ENCODE results near the gene ITGA7. TPM values are rescaled to one million over a fixed set of nuclear protein-coding genes. Genes with fewer than 3 reads are reported as not detected.

ITGA7 gene
- total and polyA plus RNA-seq, 2 of the 8 experiments (the other 6 are each of a cell fraction or from before 2014, with no cell fraction given) = 57.6 to 86.1 TPM

DNA sequence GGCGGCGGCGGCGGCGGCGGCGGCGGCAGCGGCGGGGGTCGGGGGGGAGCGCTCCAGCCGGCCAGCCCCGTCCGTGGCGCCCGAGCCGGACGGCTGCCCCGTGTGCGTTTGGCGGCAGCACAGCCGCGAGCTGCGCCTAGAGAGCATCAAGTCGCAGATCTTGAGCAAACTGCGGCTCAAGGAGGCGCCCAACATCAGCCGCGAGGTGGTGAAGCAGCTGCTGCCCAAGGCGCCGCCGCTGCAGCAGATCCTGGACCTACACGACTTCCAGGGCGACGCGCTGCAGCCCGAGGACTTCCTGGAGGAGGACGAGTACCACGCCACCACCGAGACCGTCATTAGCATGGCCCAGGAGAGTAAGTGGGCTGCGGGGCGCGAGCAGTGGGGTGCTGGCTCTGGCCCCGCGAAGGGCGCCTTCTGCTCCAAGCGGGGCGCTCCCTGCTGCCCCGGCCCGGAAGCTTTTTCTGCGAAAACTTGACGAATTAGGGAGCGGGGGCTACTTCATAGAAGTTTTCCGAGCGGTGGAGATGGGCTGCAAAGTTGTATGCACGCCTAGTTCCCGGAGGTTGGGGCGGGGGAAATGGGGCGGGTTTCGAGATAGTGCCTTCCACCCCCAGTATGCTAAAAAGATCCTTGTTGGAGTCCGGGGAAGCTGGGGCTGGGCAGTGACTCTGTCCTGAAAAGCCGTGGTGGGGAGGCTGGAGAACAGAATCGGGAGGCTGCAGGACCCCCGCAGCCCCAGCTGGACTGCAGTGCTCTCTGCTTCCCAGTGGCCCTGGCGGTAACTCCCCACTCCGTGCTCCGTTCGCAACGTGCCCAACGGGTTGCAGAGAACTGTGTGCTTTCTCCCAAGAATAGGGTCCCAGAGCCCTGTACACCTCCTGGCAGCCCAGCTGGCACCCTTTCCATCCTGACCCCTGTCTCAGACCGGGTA, 36.0 kb upstream of the ITGA7 start:
- peak in 1 of 2 experiments; percentile 64 for DNase-seq (ENCODE audit: low read depth in 1 of 2, low spot score in 2 of 2)
- Histone ChIP-seq H3K18ac (ENCODE audit: extremely low read depth, low read length) (peak overlapping the region; percentile 99), H3K56ac (replicated peaks; ENCODE audit: insufficient read length, low read depth, low read length) (peak overlapping the region; percentile 91), H3K27ac (ENCODE audit: low read depth, low read length) (peak overlapping the region; percentile 74; the same call in 1 of the 2 replicates), H2BK12ac (ENCODE audit: low read depth, low read length) (peak overlapping the region; percentile 19; the same call in 1 of the 2 replicates), H3K36me3 (ENCODE audit: control insufficient read depth in 2 of 4, insufficient read depth in 4 of 4, low read length in 3 of 4) (peaks cover 0 to 6% (median 5%) of the 10 kb centered on the region in 4 experiments; a peak in 5 of 8 replicates), H4K91ac (replicated peaks; ENCODE audit: insufficient read length, low read length) (peak overlapping the region; percentile 92), H2BK5ac (ENCODE audit: low read depth, low read length) (peak overlapping the region; percentile 89), H3K27me3 (replicated peaks in 1 of 4; ENCODE audit: control insufficient read depth in 3 of 4, extremely low read depth in 1 of 4, insufficient read depth in 3 of 4, low read length in 3 of 4) (no peaks in the 10 kb centered on the region), H2BK20ac (ENCODE audit: low read length) (no peak overlapping the region), H4K20me1 (replicated peaks in 1 of 2; ENCODE audit: control insufficient read depth in 1 of 2, insufficient read depth in 2 of 2, low read length in 2 of 2) (peaks cover 7 to 9% of the 10 kb centered on the region in 2 experiments), H3K14ac (ENCODE audit: insufficient read length) (peak overlapping the region; percentile 92), H2BK120ac (replicated peaks; ENCODE audit: low read depth, low read length) (peak overlapping the region; percentile 87), H2AFZ (ENCODE audit: low read length) (no peak overlapping the region), H3K4me3 (ENCODE audit: extremely low read depth in 1 of 4, insufficient read depth in 2 of 4, low read depth in 3 of 4, low read length in 4 of 4) (peak overlapping the region; percentile 80 to 99 (median 92)), H2AK5ac (ENCODE audit: low read depth, low read length) (0 out of 2 replicates have a peak overlapping the region, but pooled peaks have one; percentile 47), H3K23me2 (ENCODE audit: low read depth, low read length) (peaks cover 29% of the 10 kb centered on the region), H2BK15ac (ENCODE audit: low read length) (0 out of 2 replicates have a peak overlapping the region, but pooled peaks have one; percentile 61), H3K79me2 (ENCODE audit: control insufficient read depth in 1 of 2, insufficient read depth in 2 of 2, low read length in 2 of 2) (peaks cover 10 to 46% of the 10 kb centered on the region in 2 experiments), H3K23ac (ENCODE audit: insufficient read length) (no peak overlapping the region), H3K4me1 (replicated peaks in 1 of 4; ENCODE audit: control insufficient read depth in 3 of 4, insufficient read depth in 4 of 4, low read length in 3 of 4) (peaks cover 8 to 37% (median 18%) of the 10 kb centered on the region in 4 experiments), H4K8ac (ENCODE audit: extremely low read depth, insufficient read depth, low read length) (no peak overlapping the region; the same call in 1 of the 2 replicates), H3K9me3 (ENCODE audit: insufficient read depth in 2 of 2, low read depth in 1 of 2, low read length in 1 of 2) (no peaks in the 10 kb centered on the region), H3K9ac (replicated peaks in 1 of 4; ENCODE audit: extremely low read depth in 1 of 4, low read depth in 3 of 4, low read length in 3 of 4) (peak overlapping the region; percentile 57 to 90 (median 72)), H3K4me2 (ENCODE audit: insufficient read depth in 1 of 2, low read depth in 2 of 2, low read length in 2 of 2) (peak overlapping the region; percentile 82 to 93), H3K79me1 (ENCODE audit: low read depth, low read length) (peaks cover 13% of the 10 kb centered on the region), H4K5ac (ENCODE audit: insufficient read length, low read depth, low read length) (peak overlapping the region; percentile 98), H3K4ac (replicated peaks; ENCODE audit: insufficient read length, low read depth, low read length) (peak overlapping the region; percentile 72)
- 2% methylated on average over 57 of the region's 73 CpGs; no CpG with 5 or more reads in 1 of the 2 experiments for WGBS, 2 experiments (ENCODE audit: extremely low coverage in 1 of 2, insufficient coverage in 1 of 2, insufficient read length in 1 of 2, insufficient replicate concordance in 2 of 2, low coverage in 1 of 2, low lambda C conversion rate in 2 of 2, missing lambda C conversion rate in 1 of 2)
- FAIRE-seq = no peak
- CTCF ChIA-PET (ENCODE audit: partially characterized antibody) = interaction anchor here (0.6 to 11.1 kb wide), 17 partner anchors 9 to 1940 kb away, joined by 3 to 224 read pairs (median 4); partner anchors contain the start of genes MMP19, ORMDL2 and SARNP
- POLR2A ChIA-PET (ENCODE audit: partially characterized antibody) = interaction anchor here (0.5 to 46.5 kb wide), 21 partner anchors 0 to 300 kb away, joined by 3 to 809 read pairs (median 5); partner anchors contain the start of genes BLOC1S1, CD63, CDK2 and DNAJC14
- TF ChIP-seq, protein P1, sequence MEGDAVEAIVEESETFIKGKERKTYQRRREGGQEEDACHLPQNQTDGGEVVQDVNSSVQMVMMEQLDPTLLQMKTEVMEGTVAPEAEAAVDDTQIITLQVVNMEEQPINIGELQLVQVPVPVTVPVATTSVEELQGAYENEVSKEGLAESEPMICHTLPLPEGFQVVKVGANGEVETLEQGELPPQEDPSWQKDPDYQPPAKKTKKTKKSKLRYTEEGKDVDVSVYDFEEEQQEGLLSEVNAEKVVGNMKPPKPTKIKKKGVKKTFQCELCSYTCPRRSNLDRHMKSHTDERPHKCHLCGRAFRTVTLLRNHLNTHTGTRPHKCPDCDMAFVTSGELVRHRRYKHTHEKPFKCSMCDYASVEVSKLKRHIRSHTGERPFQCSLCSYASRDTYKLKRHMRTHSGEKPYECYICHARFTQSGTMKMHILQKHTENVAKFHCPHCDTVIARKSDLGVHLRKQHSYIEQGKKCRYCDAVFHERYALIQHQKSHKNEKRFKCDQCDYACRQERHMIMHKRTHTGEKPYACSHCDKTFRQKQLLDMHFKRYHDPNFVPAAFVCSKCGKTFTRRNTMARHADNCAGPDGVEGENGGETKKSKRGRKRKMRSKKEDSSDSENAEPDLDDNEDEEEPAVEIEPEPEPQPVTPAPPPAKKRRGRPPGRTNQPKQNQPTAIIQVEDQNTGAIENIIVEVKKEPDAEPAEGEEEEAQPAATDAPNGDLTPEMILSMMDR (IDR thresholded peaks at IDR 0.05; ENCODE audit: control extremely low read depth in 1 of 3, insufficient read depth in 1 of 3, low read depth in 1 of 3, low read length in 3 of 3) = no peak
- TF ChIP-seq TAF1 (IDR thresholded peaks at IDR 0.05; ENCODE audit: low read depth, low read length) (peak; percentile 41; the same call in 1 of the 2 replicates), SAP30 (IDR thresholded peaks at IDR 0.05; ENCODE audit: insufficient read depth, insufficient replicate concordance, low read length) (peak; percentile 84), SP1 (IDR thresholded peaks at IDR 0.05; ENCODE audit: low read depth, low read length) (no peak), BACH1 (IDR thresholded peaks at IDR 0.05; ENCODE audit: low read length) (no peak), SIX5 (IDR thresholded peaks at IDR 0.05; ENCODE audit: low read depth, low read length) (no peak), EZH2 (IDR thresholded peaks at IDR 0.05; ENCODE audit: low read depth, low read length, severe bottlenecking) (no peak), CREB1 (IDR thresholded peaks at IDR 0.05) (peak; percentile 32; the same call in 1 of the 2 replicates)
